CD14-positive monocyte (primary cell): ENCODE measurements around the gene ADGRL3. TPM values are rescaled to one million over a fixed set of nuclear protein-coding genes. Genes with fewer than 3 reads are reported as not detected.

Source experiments
- DNase-seq, 3 donors: peaks; one replicate each; pipeline ENCODE4 v3.0.0-alpha.2; 2011 to 2022
- H2AFZ ChIP-seq: 2 replicates; pipeline ENCODE4 v1.6.0; 2012; ENCODE audit warnings: mild to moderate bottlenecking, low read depth, low read length, inconsistent platforms; ENCODE audit not compliant: insufficient read depth, poor library complexity, severe bottlenecking
- H3K27ac ChIP-seq, 2 donors: 1 replicate in 1 of 2; 2 replicates in 1 of 2; pipeline ENCODE4 v1.5.1; 2012 to 2013; ENCODE audit warnings: low read length in 2 of 2, control low read depth in 1 of 2, inconsistent platforms in 1 of 2, low read depth in 1 of 2, mild to moderate bottlenecking in 1 of 2
- H3K27me3 ChIP-seq, 2 donors: one replicate each; pipeline versions ENCODE4 v1.6.0 to v1.6.1; 2011 to 2013; ENCODE audit warnings: low read length in 2 of 2; ENCODE audit not compliant: control insufficient read depth in 2 of 2, insufficient read depth in 2 of 2
- H3K36me3 ChIP-seq, 2 donors: replicated peaks in 1 of 2; 1 replicate in 1 of 2; 2 replicates in 1 of 2; pipeline versions ENCODE4 v1.5.1 to v1.6.1; 2012 to 2013; ENCODE audit warnings: low read length in 2 of 2, control low read depth in 1 of 2, inconsistent platforms in 1 of 2, mild to moderate bottlenecking in 1 of 2; ENCODE audit not compliant: insufficient read depth in 2 of 2, control insufficient read depth in 1 of 2
- H3K4me1 ChIP-seq, 2 donors: 1 replicate in 1 of 2; 2 replicates in 1 of 2; pipeline versions ENCODE4 v1.5.1 to v1.6.1; 2012 to 2013; ENCODE audit warnings: low read length in 2 of 2, control low read depth in 1 of 2, inconsistent platforms in 1 of 2, mild to moderate bottlenecking in 1 of 2, moderate library complexity in 1 of 2; ENCODE audit not compliant: insufficient read depth in 2 of 2, control insufficient read depth in 1 of 2
- H3K4me2 ChIP-seq: replicated peaks from 2 replicates; pipeline ENCODE3; 2012; ENCODE audit warnings: low read length, moderate library complexity, mild to moderate bottlenecking; ENCODE audit not compliant: poor library complexity, severe bottlenecking; ENCODE audit errors: extremely low read depth
- H3K4me3 ChIP-seq, 3 experiments: fragments of 200-600 bp in 1 of 3; sonication (generic) in 1 of 3; replicated peaks in 1 of 3; 1 replicate in 2 of 3; 2 replicates in 1 of 3; pipeline ENCODE4 v1.5.1; 2011 to 2013; ENCODE audit warnings: low read length in 3 of 3, mild to moderate bottlenecking in 3 of 3, control low read depth in 2 of 3, low read depth in 2 of 3, inconsistent platforms in 1 of 3, moderate library complexity in 1 of 3
- H3K79me2 ChIP-seq: 2 replicates; pipeline ENCODE4 v1.6.0; 2012; ENCODE audit warnings: mild to moderate bottlenecking, control low read depth, inconsistent platforms, low read length, moderate library complexity; ENCODE audit not compliant: insufficient read depth
- H3K9ac ChIP-seq: 2 replicates; pipeline ENCODE4 v1.6.0; 2017; ENCODE audit warnings: low read length, mild to moderate bottlenecking; ENCODE audit not compliant: insufficient read depth, poor library complexity, severe bottlenecking
- H3K9me3 ChIP-seq, 2 donors: replicated peaks in 1 of 2; 1 replicate in 1 of 2; 2 replicates in 1 of 2; pipeline versions ENCODE4 v1.5.1 to v1.6.1; 2012 to 2013; ENCODE audit warnings: low read length in 2 of 2, control low read depth in 1 of 2; ENCODE audit not compliant: control insufficient read depth in 1 of 2, insufficient read depth in 1 of 2
- H4K20me1 ChIP-seq: 2 replicates; pipeline ENCODE4 v1.6.0; 2012; ENCODE audit warnings: mild to moderate bottlenecking, low read length, control low read depth, moderate library complexity; ENCODE audit not compliant: insufficient read depth
- H3K27ac Mint-ChIP-seq, 7 donors: one replicate each; pipeline ENCODE4 v1.8.0; 2020; ENCODE audit warnings: mild to moderate bottlenecking in 7 of 7, mixed read lengths in 7 of 7, moderate library complexity in 6 of 7, inconsistent platforms in 2 of 7
- H3K27me3 Mint-ChIP-seq, 3 donors: one replicate each; pipeline ENCODE4 v1.8.0; 2021 to 2022; ENCODE audit warnings: low read depth in 3 of 3, mild to moderate bottlenecking in 3 of 3, mixed read lengths in 3 of 3, moderate library complexity in 3 of 3, inconsistent platforms in 1 of 3
- H3K36me3 Mint-ChIP-seq, 2 donors: one replicate each; pipeline ENCODE4 v1.8.0; 2020; ENCODE audit warnings: mixed read lengths in 2 of 2, inconsistent platforms in 1 of 2, mild to moderate bottlenecking in 1 of 2
- H3K4me1 Mint-ChIP-seq: one replicate; pipeline ENCODE4 v1.8.0; 2020; ENCODE audit warnings: mild to moderate bottlenecking, mixed read lengths
- H3K4me3 Mint-ChIP-seq, 2 donors: one replicate each; pipeline ENCODE4 v1.8.0; 2020; ENCODE audit warnings: mild to moderate bottlenecking in 2 of 2, mixed read lengths in 2 of 2, moderate library complexity in 1 of 2
- H3K9me3 Mint-ChIP-seq, 7 donors: one replicate each; pipeline ENCODE4 v1.8.0; 2020 to 2022; ENCODE audit warnings: mixed read lengths in 7 of 7, mild to moderate bottlenecking in 6 of 7, moderate library complexity in 6 of 7, inconsistent platforms in 2 of 7
- CTCF ChIP-seq: fragments of 200-600 bp; IDR thresholded peaks from one replicate; pipeline ENCODE4 v1.8.0; 2022; ENCODE audit warnings: antibody characterized with exemption, mild to moderate bottlenecking
- WGBS: methylation state at CpG from one replicate; pipeline ENCODE4 v1.1.5; 2013; ENCODE audit warnings: missing lambda C conversion rate; ENCODE audit not compliant: insufficient coverage; 5-methylcytosine and 5-hydroxymethylcytosine counted together
- intact Hi-C, 2 donors: fragments of 100-400 bp; cut with micrococcal nuclease; formaldehyde crosslinking; loops; one replicate each; pipeline versions ENCODE4 v1.15.0 to v1.15.1; 2023
- polyA plus RNA-seq, 3 donors: library from polyadenylated mRNA; depleted of rRNA in 1 of 3; unstranded in 2 of 3; stranded (reverse) in 1 of 3; fragments of 300-500 nt in 2 of 3; fragments of >200 nt in 1 of 3; fragmentation: Illumina TruSeq in 2 of 3; gene quantifications; 1 replicate in 2 of 3; 2 replicates in 1 of 3; pipeline ENCODE4 v1.2.3, GENCODE V29; 2012 to 2021

Gene ADGRL3
- polyA plus RNA-seq, 3 donors, result not detected

GRCh38 chr4:61959087-61959486, 759.0 kb downstream of the ADGRL3 start:
- Histone ChIP-seq H3K4me2 (no peak overlapping the region), H3K4me3 (no peak overlapping the region), H3K27ac (no peak overlapping the region), H4K20me1 (no peaks in the 10 kb centered on the region), H3K36me3 (no peaks in the 10 kb centered on the region), H3K4me1 (no peaks in the 10 kb centered on the region), H3K79me2 (no peaks in the 10 kb centered on the region), H3K27me3 (no peaks in the 10 kb centered on the region), H3K9ac (no peak overlapping the region), H3K9me3 (no peaks in the 10 kb centered on the region), H2AFZ (no peak overlapping the region)
- Mint-ChIP-seq H3K27ac (no peak overlapping the region), H3K4me3 (no peak overlapping the region), H3K27me3 (peaks cover 0 to 4% (median 0%) of the 10 kb centered on the region in 3 donors), H3K36me3 (no peaks in the 10 kb centered on the region), H3K4me1 (no peaks in the 10 kb centered on the region), H3K9me3 (peaks cover 0 to 3% (median 2%) of the 10 kb centered on the region in 7 donors)
- no peak for TF ChIP-seq CTCF
- WGBS, result no CpG with 5 or more reads among the region's 1 CpG
- DNase-seq, result no peak
- intact Hi-C loops, result no loop called here

- WGBS, result 83% methylated on average over 1 of the region's 4 CpGs
- intact Hi-C loops, result no loop called here
- Mint-ChIP-seq H3K27ac (no peak overlapping the region), H3K36me3 (no peaks in the 10 kb centered on the region), H3K9me3 (peaks cover 0 to 2% (median 0%) of the 10 kb centered on the region in 7 donors), H3K27me3 (peaks cover 0 to 2% (median 0%) of the 10 kb centered on the region in 3 donors), H3K4me3 (no peak overlapping the region), H3K4me1 (no peaks in the 10 kb centered on the region)
- TF ChIP-seq CTCF, result no peak
- Histone ChIP-seq H4K20me1 (no peaks in the 10 kb centered on the region), H3K27me3 (no peaks in the 10 kb centered on the region), H2AFZ (no peak overlapping the region), H3K4me1 (no peaks in the 10 kb centered on the region), H3K4me3 (no peak overlapping the region), H3K4me2 (no peak overlapping the region), H3K9ac (no peak overlapping the region), H3K36me3 (no peaks in the 10 kb centered on the region), H3K79me2 (no peaks in the 10 kb centered on the region), H3K27ac (no peak overlapping the region), H3K9me3 (peaks cover 0 to 3% of the 10 kb centered on the region in 2 donors)
- no peak for DNase-seq
Observed at GRCh38 chr4:61984260-61984909, 784.3 kb downstream of the ADGRL3 start.
